ENCODE measurements around the gene POLA2.

DNA sequence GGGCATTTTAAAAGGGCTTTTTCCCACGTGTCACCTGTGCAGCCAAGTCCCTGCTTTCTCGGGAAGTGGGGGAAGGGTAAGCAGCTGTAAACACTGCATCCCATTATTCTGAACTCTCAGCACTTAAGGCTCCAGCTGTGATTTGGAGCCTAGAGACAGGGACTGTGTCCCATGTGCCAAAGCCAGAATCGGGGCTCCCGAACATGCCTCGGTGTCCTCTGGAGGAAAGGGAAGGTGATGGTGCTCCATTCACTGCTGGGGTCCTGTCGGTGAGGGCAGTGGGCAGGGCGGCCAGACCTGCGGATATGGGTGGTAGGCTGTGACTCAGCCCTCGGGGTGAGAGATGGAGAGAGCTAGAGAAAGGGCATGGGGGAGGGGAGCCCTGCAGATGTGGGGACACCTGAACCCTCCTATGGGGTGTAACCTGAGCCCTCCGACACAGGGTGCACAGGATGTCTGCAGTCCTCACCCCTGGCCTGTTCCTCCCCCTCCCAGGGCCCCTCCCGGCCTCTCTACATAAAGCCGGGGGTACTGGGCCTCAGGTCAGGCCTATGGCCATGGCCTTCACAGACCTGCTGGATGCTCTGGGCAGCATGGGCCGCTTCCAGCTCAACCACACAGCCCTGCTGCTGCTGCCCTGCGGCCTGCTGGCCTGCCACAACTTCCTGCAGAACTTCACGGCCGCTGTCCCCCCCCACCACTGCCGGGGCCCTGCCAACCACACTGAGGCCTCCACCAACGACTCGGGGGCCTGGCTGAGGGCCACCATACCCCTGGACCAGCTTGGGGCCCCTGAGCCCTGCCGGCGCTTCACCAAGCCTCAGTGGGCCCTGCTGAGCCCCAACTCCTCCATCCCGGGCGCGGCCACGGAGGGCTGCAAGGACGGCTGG, 48.2 kb upstream of the POLA2 start:
- TF ChIP-seq POLR2AphosphoS5 (IDR thresholded peaks at IDR 0.05) (no peak), POLR2A (IDR thresholded peaks at IDR 0.05) (no peak), EP300 (IDR thresholded peaks at IDR 0.05) (no peak)
- TF ChIP-seq, protein P1, sequence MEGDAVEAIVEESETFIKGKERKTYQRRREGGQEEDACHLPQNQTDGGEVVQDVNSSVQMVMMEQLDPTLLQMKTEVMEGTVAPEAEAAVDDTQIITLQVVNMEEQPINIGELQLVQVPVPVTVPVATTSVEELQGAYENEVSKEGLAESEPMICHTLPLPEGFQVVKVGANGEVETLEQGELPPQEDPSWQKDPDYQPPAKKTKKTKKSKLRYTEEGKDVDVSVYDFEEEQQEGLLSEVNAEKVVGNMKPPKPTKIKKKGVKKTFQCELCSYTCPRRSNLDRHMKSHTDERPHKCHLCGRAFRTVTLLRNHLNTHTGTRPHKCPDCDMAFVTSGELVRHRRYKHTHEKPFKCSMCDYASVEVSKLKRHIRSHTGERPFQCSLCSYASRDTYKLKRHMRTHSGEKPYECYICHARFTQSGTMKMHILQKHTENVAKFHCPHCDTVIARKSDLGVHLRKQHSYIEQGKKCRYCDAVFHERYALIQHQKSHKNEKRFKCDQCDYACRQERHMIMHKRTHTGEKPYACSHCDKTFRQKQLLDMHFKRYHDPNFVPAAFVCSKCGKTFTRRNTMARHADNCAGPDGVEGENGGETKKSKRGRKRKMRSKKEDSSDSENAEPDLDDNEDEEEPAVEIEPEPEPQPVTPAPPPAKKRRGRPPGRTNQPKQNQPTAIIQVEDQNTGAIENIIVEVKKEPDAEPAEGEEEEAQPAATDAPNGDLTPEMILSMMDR (IDR thresholded peaks at IDR 0.05), result no peak
